ENCODE measurements around the gene NONO.
A peak's percentile ranks its signal among the peaks of the same experiment; 100 is the strongest.
"Not testable (repeated sequence)": the region's sequence is repeated elsewhere in the genome, so short reads cannot be mapped to it uniquely, and the experiment has no call there.

Gene NONO

DNA sequence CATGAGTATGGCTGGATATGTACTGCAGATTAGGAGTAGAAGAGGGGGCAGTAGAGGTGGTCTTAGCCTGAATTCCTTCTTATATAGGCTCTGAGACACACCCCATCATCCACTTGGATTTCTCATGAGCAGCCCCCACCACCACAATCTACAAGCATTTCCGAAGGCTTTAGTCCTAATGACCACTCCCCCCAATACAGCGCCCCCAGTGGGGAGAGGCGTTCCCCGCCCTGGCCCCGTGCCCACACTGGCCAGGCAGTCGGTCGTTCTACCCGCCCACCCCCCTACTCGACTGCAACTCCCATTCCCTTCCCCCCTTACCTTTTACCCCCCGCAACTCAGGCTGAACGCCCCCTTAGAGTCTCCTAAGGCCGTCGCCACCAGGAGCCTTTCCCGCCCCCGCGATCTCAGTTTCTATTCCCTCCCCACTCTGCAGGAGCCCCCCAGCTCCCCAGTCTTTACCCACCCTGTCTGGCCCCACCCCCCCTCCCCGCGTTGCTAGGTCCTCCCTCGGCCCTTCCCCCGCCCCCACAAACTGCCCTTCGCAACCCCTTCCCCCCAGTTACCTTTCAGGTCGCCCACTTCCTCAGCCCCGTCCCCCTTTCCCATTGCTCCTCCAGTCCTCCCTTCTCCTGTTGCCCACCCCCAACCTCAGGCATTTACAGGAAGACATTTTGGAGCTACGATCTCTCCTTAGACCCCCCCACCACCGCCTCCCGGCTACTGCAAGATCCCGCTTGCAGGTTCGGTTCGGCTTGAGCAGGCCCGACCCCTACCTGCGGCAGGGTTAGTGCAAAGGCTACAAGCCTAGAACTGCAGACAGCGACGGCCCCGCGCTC is 30.0 kb upstream of the NONO start:
- peak; percentile 64 for TF ChIP-seq CTCF (IDR thresholded peaks at IDR 0.05; ENCODE audit: low read depth, low read length, missing control alignments)
- peak; percentile 14 for DNase-seq
- Histone ChIP-seq H3K27me3 (replicated peaks) (no peaks in the 10 kb centered on the region), H3K4me3 (ENCODE audit: low read depth, low read length) (peak overlapping the region; percentile 74), H3K36me3 (replicated peaks) (no peaks in the 10 kb centered on the region), H3K27ac (peak overlapping the region; percentile 49)
- in situ Hi-C loops (cut with HindIII; ENCODE audit: low pct_ligation_motif_present, low sequenced_read_pairs): no loop called here

DNA sequence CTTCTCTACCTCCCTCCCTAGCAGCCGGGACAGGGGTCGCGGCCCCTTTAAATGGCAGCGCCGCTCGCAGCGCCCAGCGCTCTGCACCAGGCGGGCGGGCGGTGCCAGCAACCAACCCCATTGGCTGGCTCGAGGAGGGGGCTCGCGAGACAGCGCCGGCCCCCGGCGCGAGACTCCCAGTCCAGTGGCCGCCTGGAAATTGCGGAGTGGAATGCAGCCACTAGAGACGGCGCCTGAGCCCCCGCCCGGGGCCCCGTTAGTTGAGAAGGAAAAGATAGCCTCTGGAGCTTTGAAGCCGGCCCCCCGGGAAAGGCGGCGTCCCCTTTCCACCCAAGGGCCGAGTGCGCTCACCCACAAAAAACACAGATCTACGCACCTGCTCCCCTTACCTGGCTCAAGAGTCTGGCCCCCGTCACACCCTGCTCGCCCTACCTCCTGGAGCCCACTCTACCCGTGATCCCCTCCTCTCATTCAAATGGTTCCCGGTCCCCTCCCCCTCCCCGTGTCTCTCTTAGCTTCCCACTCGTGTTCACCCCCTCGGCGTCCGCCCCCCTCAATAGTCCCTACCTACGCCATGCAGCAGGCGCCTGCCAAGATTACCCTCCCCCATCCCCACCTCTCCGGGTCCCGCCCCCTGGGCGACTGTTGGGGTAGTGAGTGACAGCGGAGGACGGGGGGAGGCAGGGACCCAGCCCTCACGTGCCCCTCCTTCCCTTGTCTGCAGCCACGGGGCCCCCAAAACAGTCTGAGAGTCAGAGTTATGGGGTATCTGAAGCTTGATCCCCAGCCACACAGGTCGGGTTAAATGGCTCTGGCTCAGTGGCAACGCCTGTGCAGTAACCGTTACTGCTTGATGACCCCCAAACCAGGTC is 29.1 kb upstream of the NONO start, which contains the start of gene ZMYM3:
TSS of gene ZMYM3 (minus strand) at position 49 of the 872 bp plus-strand sequence. CDS start 885 bp downstream, outside the sequence.
- Histone ChIP-seq H3K4me3 (ENCODE audit: low read depth, low read length) (peak within 1 kb of the TSS; percentile 74), H3K27me3 (replicated peaks) (no peaks in the 10 kb centered on the region), H3K27ac (peak within 1 kb of the TSS; percentile 49), H3K36me3 (replicated peaks) (no peaks in the 10 kb centered on the region)
- peak; percentile 79 for DNase-seq
- no peak for TF ChIP-seq CTCF (IDR thresholded peaks at IDR 0.05; ENCODE audit: low read depth, low read length, missing control alignments)
- in situ Hi-C loops (cut with HindIII; ENCODE audit: low pct_ligation_motif_present, low sequenced_read_pairs): no loop called here

DNA sequence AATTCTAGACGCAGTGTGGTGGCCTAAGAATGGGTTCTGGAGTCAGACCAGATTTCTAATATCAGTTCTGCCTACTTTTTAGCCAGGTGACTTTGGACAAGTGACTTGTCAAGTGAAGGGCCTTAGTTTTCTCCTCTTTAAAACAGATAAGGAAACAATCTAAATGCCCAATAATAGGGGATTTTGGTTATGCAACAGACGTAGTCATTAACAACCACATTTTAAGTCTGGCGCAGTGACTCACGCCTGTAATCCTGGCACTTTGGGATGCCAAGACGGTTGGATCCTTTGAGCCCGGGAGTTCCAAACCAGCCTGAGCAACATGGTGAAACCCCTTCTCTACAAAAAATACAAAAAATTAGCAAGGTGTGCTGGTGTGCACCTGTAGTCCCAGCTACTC is 27.4 kb upstream of the NONO start:
- no peak overlapping the region for H3K27ac ChIP-seq
- H3K4me3 ChIP-seq (ENCODE audit: low read depth, low read length): no peak overlapping the region
- TF ChIP-seq CTCF (IDR thresholded peaks at IDR 0.05; ENCODE audit: low read depth, low read length, missing control alignments): no peak
- H3K27me3 ChIP-seq (replicated peaks): no peaks in the 10 kb centered on the region
- DNase-seq: no peak
- in situ Hi-C loops (cut with HindIII; ENCODE audit: low pct_ligation_motif_present, low sequenced_read_pairs): no loop called here
- H3K36me3 ChIP-seq (replicated peaks): no peaks in the 10 kb centered on the region

DNA sequence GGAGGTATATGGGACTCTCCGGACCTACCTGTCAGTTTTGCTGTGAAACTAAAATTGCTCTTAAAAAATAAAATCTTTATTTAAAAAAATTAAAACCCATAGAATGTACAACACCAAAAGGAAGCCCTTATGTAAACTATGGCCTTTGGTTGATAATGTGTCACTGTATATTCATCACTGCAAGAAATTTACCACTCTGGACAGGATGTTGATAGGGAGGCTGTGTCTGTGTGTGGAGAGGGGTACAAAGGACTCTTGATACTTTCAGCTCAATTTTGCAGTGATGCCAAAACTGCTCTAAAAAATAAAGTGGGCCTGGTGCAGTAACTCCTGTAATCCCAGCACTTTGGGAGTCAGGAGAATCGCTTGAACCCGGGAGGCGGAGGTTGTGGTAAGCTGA is 26.6 kb upstream of the NONO start:
- H3K27me3 ChIP-seq (replicated peaks): no peaks in the 10 kb centered on the region
- no peak overlapping the region for H3K27ac ChIP-seq
- no peaks in the 10 kb centered on the region for H3K36me3 ChIP-seq (replicated peaks)
- no peak for TF ChIP-seq CTCF (IDR thresholded peaks at IDR 0.05; ENCODE audit: low read depth, low read length, missing control alignments)
- no peak overlapping the region for H3K4me3 ChIP-seq (ENCODE audit: low read depth, low read length)
- DNase-seq: no peak
- in situ Hi-C loops (cut with HindIII; ENCODE audit: low pct_ligation_motif_present, low sequenced_read_pairs): no loop called here

DNA sequence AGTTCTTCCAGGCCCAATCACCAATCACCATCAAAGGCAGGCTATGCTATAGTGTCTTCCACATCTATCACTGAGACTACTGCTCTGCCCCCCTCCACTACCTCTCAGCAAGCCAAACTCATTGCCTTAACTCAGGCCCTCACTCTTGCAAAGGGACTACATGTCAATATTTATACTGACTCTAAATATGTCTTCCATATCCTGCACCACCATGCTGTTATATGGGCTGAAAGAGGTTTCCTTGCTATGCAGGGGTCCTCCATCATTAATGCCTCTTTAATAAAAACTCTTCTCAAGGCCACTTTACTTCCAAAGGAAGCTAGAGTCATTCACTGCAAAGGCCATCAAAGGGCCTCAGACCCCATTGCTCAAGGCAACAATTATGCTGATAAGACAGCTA is 14.8 kb upstream of the NONO start:
- H3K27me3 ChIP-seq (replicated peaks); H3K36me3 ChIP-seq (replicated peaks); DNase-seq; in situ Hi-C loops (cut with HindIII; ENCODE audit: low pct_ligation_motif_present, low sequenced_read_pairs); H3K4me3 ChIP-seq (ENCODE audit: low read depth, low read length); H3K27ac ChIP-seq: not testable (repeated sequence)

DNA sequence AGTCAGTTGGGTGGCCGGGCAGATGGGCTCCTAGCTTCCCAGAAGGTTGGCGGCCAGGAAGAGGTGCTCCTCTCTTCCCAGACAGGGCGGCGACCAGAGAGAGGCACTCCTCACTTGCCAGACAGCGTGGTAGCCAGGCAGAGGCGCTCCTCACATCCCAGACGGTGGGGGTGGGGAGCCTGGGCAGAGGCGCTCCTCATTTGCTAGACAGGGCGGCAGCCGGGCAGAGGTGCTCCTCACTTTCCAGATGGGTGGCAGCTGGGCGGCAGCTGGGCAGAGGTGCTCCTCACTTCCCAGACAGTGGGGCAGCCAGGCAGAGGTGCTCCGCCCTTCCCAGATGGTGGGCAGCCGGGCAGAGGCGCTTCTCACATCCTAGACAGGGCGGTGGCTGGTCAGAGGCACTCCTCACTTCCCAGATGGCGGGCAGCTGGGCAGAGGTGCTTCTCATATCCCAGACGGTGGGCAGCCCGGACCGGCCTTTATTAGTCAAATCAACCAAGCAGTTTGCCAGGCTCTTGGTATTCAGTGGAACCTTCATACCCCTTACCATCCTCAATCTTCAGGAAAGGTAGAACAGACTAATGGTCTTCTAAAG is 13.5 kb upstream of the NONO start:
- no peak overlapping the region for H3K27ac ChIP-seq
- in situ Hi-C loops (cut with HindIII; ENCODE audit: low pct_ligation_motif_present, low sequenced_read_pairs): no loop called here
- H3K4me3 ChIP-seq (ENCODE audit: low read depth, low read length): no peak overlapping the region
- TF ChIP-seq CTCF (IDR thresholded peaks at IDR 0.05; ENCODE audit: low read depth, low read length, missing control alignments): no peak
- H3K27me3 ChIP-seq (replicated peaks): no peaks in the 10 kb centered on the region
- DNase-seq: no peak
- H3K36me3 ChIP-seq (replicated peaks): no peaks in the 10 kb centered on the region

DNA sequence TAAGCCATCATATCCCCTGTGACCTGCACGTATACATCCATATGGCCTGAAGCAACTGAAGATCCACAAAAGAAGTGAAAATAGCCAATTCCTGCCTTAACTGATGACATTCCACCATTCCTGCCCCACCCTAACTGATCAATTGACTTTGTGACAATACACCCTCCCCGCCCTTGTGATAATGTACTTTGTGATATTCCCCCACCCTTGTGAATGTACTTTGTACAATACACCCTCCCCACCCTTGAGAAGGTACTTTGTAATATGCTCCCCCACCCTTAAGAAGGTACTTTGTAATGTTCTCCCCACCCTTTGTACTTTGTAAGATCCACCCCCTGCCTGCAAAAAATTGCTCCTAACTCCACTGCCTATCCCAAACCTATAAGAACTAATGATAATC is 11.1 kb upstream of the NONO start:
- in situ Hi-C loops (cut with HindIII; ENCODE audit: low pct_ligation_motif_present, low sequenced_read_pairs); DNase-seq; H3K36me3 ChIP-seq (replicated peaks): not testable (repeated sequence)

DNA sequence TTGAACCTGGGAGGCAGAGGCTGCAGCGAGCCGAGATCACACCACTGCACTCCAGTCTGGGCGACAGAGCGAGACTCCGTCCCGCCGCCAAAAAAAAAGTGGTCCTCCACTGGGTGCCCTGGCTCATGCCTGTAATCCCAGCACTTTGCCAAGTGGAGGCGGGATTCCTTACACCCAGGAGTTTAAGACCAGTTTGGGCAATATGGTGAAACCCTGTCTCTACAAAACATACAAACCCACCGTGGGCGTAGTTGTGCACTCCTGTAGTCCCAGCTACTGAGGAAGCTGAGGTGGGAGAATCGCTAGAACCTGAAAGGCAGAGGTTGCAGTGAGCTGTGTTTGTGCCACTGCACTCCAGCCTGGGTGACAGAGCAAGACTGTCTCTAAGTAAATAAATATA is 2.1 kb upstream of the NONO start:
- H3K27me3 ChIP-seq (replicated peaks); H3K36me3 ChIP-seq (replicated peaks); DNase-seq; in situ Hi-C loops (cut with HindIII; ENCODE audit: low pct_ligation_motif_present, low sequenced_read_pairs); H3K4me3 ChIP-seq (ENCODE audit: low read depth, low read length); H3K27ac ChIP-seq: not testable (repeated sequence)

More for the DNA sequence above, 11.1 kb upstream of the NONO start:
- H3K4me3 ChIP-seq (ENCODE audit: low read depth, low read length); H3K27me3 ChIP-seq (replicated peaks); H3K27ac ChIP-seq: not testable (repeated sequence)

Measured in brain microvascular endothelial cell (primary cell).